ENCODE results near the gene ANTXR2.
A peak's percentile ranks its signal among the peaks of the same experiment; 100 is the strongest.
"Not testable (repeated sequence)": the region's sequence is repeated elsewhere in the genome, so short reads cannot be mapped to it uniquely, and the experiment has no call there.

Gene ANTXR2

DNA sequence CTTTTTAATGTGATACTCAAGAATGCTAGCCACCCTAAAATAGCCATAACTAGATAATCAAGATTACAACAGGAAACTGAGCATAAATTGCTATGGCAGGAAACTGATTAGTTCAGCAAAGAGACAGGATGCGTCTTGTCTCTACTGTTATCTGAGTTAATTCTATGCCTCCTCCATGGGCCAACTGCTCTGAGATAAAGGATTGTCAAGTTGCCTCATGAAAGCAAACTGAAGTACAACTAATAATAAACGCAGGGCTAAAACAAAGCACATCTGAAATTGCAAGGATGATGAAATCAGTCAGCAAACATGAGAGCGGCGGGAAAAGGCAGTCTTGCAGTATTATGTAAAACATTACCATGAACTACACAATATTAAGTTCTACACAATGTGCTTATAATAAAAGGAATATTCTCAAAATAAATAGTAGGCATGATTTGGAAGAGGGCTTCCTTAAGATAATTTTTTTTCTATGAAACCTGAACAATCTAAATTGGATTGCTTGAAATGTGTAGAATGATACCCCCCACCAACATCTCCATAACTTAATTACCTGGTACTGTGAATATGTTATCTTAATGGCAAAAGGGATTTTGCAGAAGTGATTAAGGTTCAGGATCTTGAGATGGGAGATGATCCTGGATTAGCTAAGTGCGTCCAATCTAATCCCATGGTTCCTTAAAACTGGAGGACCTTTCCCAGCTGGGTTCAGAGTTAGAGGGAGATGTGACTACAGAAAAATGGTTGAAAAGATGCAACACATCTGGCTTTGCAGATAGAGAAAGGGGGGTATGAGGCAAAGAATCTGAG is 65.9 kb downstream of the ANTXR2 start:
- in situ Hi-C loops (cut with HindIII; ENCODE audit: low pct_unique_long_range_greater_than_20kb, low sequenced_read_pairs), result no loop called here
- TF ChIP-seq JUND (IDR thresholded peaks at IDR 0.05; ENCODE audit: low read depth), result no peak
- DNase-seq (ENCODE audit: low read depth in 1 of 2, low spot score in 1 of 2), result no peak

GRCh38 chr4:80005863-80006262 is 67.2 kb downstream of the ANTXR2 start:
- TF ChIP-seq JUND (IDR thresholded peaks at IDR 0.05; ENCODE audit: low read depth), result no peak
- in situ Hi-C loops (cut with HindIII; ENCODE audit: low pct_unique_long_range_greater_than_20kb, low sequenced_read_pairs), result no loop called here
- peak in 1 of 2 experiments; percentile 20 for DNase-seq (ENCODE audit: low read depth in 1 of 2, low spot score in 1 of 2)

DNA sequence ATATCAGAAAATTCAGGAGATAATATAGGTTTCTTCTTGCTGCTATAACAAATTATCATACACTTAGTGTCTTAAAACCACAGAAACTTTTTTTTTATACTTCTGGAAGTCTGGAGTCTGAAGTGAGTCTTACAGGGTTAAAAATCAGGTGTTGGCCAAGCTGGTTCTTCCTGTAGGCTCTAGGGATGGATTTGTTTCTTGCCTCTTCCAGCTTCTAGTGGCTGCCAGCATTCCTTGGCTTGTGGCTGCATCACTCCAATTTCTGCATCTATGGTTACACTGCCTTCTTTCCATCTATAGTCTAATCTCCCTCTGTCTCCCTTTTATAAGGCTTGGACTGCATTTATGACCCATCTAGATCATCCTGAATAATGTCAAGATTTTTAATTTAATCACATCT is 68.7 kb downstream of the ANTXR2 start:
- no peak for DNase-seq (ENCODE audit: low read depth in 1 of 2, low spot score in 1 of 2)
- no peak for TF ChIP-seq JUND (IDR thresholded peaks at IDR 0.05; ENCODE audit: low read depth)
- in situ Hi-C loops (cut with HindIII; ENCODE audit: low pct_unique_long_range_greater_than_20kb, low sequenced_read_pairs), result no loop called here

- DNase-seq (ENCODE audit: low read depth in 1 of 2, low spot score in 1 of 2); in situ Hi-C loops (cut with HindIII; ENCODE audit: low pct_unique_long_range_greater_than_20kb, low sequenced_read_pairs): not testable (repeated sequence)
These were observed 70.5 kb downstream of the ANTXR2 start for GRCh38 chr4:80002559-80002958.

GRCh38 chr4:79999048-79999447 is 74.0 kb downstream of the ANTXR2 start:
- in situ Hi-C loops (cut with HindIII; ENCODE audit: low pct_unique_long_range_greater_than_20kb, low sequenced_read_pairs), result not testable (repeated sequence)

DNA sequence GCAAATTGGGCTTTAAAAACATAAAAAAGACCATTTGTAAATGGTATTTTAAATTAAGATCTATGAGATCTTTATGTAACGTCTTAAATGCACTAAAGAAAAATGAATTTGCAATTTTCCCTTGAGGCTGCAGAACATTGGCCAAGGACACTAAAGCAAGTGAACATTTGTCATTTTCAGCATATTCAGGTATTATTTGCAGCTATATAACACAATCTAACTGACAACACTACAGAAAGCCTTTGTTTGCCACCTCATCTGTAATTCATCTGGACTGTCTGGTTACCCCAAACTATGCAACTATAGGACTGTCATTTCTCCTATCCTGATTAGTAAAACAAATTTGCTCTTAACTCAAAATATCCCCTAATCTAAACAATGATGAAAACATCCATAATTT is 74.8 kb downstream of the ANTXR2 start:
- in situ Hi-C loops (cut with HindIII; ENCODE audit: low pct_unique_long_range_greater_than_20kb, low sequenced_read_pairs), result no loop called here

More at GRCh38 chr4:79999048-79999447, 74.0 kb downstream of the ANTXR2 start:
- not testable (repeated sequence) for DNase-seq (ENCODE audit: low read depth in 1 of 2, low spot score in 1 of 2)

DNA sequence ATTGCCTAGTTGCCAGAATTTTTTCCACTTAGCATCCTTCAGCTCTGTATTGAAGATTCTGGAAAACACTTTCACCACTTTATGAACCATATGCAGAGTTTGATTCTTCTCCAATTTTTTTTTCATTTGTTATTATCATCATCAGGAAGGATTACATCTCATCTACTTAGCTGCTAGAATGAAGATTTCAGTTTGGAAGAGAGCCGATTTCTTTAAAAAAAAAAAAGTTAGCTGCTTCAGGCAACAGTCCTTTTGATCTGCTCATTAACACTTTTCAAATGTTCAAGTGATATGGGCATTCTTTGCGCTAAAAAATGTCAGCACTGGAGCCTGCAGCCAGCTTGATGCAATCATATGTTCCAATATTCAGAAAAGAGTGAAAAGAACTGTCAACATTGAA is 76.2 kb downstream of the ANTXR2 start:
- in situ Hi-C loops (cut with HindIII; ENCODE audit: low pct_unique_long_range_greater_than_20kb, low sequenced_read_pairs), result no loop called here
- no peak for TF ChIP-seq JUND (IDR thresholded peaks at IDR 0.05; ENCODE audit: low read depth)
- no peak for DNase-seq (ENCODE audit: low read depth in 1 of 2, low spot score in 1 of 2)

More for the DNA sequence above, 74.8 kb downstream of the ANTXR2 start:
- no peak for DNase-seq (ENCODE audit: low read depth in 1 of 2, low spot score in 1 of 2)
- no peak for TF ChIP-seq JUND (IDR thresholded peaks at IDR 0.05; ENCODE audit: low read depth)

- no peak for TF ChIP-seq JUND (IDR thresholded peaks at IDR 0.05; ENCODE audit: low read depth)
- no peak for DNase-seq (ENCODE audit: low read depth in 1 of 2, low spot score in 1 of 2)
- in situ Hi-C loops (cut with HindIII; ENCODE audit: low pct_unique_long_range_greater_than_20kb, low sequenced_read_pairs), result no loop called here
These were observed 79.6 kb downstream of the ANTXR2 start for GRCh38 chr4:79993476-79993875.

DNA sequence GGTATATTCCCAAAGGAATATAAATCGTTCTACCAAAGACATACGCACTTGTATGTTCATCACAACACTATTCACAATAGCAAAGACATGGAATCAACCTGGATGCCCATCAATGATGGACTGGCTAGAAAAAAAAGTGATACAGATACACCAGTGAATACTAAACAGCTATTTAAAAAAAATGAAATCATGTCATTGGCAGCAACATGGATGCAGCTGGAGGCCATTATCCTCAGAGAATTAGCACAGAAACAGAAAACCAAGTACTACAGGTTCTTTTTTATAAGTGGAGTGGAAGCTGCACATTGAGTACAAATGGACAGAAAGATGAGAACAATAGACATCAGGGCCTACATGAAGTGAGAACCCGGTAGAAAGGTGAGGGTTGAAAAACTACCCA is 81.4 kb downstream of the ANTXR2 start:
- TF ChIP-seq JUND (IDR thresholded peaks at IDR 0.05; ENCODE audit: low read depth), result no peak
- no peak for DNase-seq (ENCODE audit: low read depth in 1 of 2, low spot score in 1 of 2)
- in situ Hi-C loops (cut with HindIII; ENCODE audit: low pct_unique_long_range_greater_than_20kb, low sequenced_read_pairs), result no loop called here

DNA sequence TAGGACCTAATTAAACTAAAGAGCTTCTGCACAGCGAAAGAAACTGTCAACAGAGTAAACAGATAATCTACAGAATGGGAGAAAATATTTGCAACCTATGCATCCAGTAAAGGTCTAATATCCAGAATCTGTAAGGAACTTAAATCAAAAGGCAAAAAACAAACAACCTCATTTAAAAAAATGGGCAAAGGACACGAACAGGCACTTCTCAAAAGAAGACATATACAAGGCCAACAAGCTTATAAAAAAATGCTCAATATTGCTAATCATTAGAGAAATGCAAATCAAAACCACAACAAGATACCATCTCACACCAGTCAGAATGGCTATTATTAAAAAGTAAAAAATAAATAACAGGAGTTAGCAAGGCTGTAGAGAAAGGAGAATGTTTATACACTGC is 81.9 kb downstream of the ANTXR2 start:
- DNase-seq (ENCODE audit: low read depth in 1 of 2, low spot score in 1 of 2); in situ Hi-C loops (cut with HindIII; ENCODE audit: low pct_unique_long_range_greater_than_20kb, low sequenced_read_pairs): not testable (repeated sequence)

DNA sequence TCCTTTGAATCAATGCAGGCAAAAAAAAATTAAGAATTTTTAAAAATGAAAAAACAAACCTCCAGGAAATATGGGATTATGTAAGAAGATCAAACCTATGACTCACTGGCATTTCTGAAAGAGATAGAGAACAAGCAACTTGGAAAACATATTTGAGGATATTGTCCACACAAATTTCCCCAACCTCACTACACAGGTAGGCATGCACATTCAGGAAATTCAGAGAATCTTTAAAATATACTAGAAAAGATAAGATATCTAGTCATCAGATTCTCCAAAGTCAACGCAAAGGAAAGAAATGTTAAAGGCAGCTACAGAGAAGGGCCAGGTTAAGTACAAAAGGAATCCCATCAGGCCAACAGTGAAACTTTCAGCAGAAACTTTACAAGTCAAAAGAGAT is 85.6 kb downstream of the ANTXR2 start:
- TF ChIP-seq JUND (IDR thresholded peaks at IDR 0.05; ENCODE audit: low read depth), result no peak
- in situ Hi-C loops (cut with HindIII; ENCODE audit: low pct_unique_long_range_greater_than_20kb, low sequenced_read_pairs), result no loop called here
- DNase-seq (ENCODE audit: low read depth in 1 of 2, low spot score in 1 of 2), result no peak

DNA sequence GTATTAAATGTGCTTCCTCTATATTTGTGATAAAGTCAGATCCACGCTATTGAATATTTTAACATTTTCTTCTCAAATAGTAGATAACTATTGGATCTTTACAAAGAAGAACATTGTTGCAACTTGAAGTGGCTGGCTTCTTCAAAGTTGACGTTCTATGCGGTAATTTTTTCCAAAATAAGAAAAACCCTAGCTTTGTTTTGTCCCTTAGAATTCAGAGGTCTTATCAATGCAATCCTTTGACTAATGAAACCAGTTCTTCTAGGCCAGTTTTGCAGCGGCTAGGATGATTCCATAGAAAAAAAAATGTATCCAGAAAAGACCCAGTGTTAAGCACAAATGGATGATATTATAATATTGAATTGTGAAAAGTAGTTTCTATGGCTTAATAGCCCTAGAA is 89.6 kb downstream of the ANTXR2 start:
- in situ Hi-C loops (cut with HindIII; ENCODE audit: low pct_unique_long_range_greater_than_20kb, low sequenced_read_pairs), result no loop called here

DNA sequence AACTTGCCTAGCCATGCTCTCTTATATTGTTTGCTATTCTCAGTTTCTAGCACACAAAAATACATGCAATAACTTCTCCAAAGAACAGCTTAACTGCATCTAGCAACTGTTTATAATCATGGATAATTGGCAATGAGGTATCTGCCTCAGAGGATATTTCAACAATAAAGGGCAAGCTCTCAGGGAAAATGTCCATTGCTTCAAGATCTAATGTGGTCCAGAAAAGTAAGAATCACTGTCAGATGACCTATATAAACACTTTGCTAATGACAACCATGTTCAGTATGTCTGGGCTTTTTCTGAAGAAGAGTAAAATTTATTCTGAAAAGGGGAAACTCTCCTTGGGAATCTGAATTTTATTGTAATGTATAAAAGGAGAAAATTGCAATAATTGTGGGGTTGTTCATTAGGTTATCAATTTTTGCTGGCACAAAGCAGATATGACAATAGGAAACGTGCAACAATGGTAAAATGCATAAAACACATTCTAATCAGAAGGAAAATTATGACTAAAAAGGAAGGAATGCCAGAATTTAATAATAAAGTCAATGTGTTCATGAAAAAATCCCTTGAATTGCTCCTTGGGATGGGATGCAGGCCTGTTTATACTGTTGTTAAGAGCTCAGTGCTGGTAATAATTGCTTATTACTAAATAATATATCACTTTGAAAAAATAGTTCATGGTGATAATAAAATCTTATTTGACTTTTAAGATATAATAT is 90.3 kb downstream of the ANTXR2 start:
- in situ Hi-C loops (cut with HindIII; ENCODE audit: low pct_unique_long_range_greater_than_20kb, low sequenced_read_pairs), result no loop called here
- no peak for TF ChIP-seq JUND (IDR thresholded peaks at IDR 0.05; ENCODE audit: low read depth)
- DNase-seq (ENCODE audit: low read depth in 1 of 2, low spot score in 1 of 2), result no peak

More for the DNA sequence above, 89.6 kb downstream of the ANTXR2 start:
- no peak for DNase-seq (ENCODE audit: low read depth in 1 of 2, low spot score in 1 of 2)
- no peak for TF ChIP-seq JUND (IDR thresholded peaks at IDR 0.05; ENCODE audit: low read depth)
